ENCODE measurements around the gene MTARC2.

Gene MTARC2

DNA sequence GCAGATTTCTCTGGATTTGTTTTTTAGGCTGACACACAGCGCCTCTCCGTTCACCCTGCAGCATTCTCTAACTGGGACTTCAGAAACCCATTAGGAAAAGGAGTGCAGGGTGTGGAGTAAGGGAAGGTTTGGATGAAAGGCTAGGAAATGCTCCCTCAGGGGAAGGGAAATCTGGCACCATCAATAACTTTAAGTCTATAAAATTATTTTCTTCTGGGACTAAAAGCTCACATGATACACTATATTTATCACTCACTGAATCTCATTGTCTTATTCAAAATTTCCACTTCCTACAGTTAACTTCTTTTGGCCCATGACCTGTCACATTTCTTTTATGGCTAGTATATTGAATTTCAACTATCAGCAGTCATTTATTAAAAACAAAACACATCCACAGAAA lies 85.3 kb downstream of the MTARC2 start:
- no peak for DNase-seq

Data from NCI-H1436 treated with DMSO at 0.1 percent for 48 hours (cell line).